Stimulated activated naive CD8-positive, alpha-beta T cell treated with anti-CD3 and anti-CD28 coated beads, Interleukin-15, amount 100 ng/mL, for 72 hours (primary cell): ENCODE data around the gene OSGIN1.

Source experiments
- ATAC-seq: fragments of 150-1000 bp; cut with Tn5 transposase; 2 replicates; pipeline ENCODE4 v1.10.0; 2021; ENCODE audit warnings: mild to moderate bottlenecking, moderate library complexity
- DNase-seq, 2 donors: peaks; one replicate each; pipeline ENCODE4 v3.0.0; 2021 to 2022
- H3K27ac Mint-ChIP-seq, 2 donors: one replicate each; pipeline ENCODE4 v1.8.0; 2022; ENCODE audit warnings: mild to moderate bottlenecking in 2 of 2, mixed read lengths in 2 of 2, moderate library complexity in 2 of 2
- H3K27me3 Mint-ChIP-seq: one replicate; pipeline ENCODE4 v1.8.0; 2022; ENCODE audit warnings: mixed read lengths
- H3K4me1 Mint-ChIP-seq: one replicate; pipeline ENCODE4 v1.8.0; 2022; ENCODE audit warnings: mild to moderate bottlenecking, mixed read lengths
- H3K4me3 Mint-ChIP-seq, 2 donors: one replicate each; pipeline ENCODE4 v1.8.0; 2022; ENCODE audit warnings: mild to moderate bottlenecking in 2 of 2, mixed read lengths in 2 of 2, moderate library complexity in 1 of 2
- H3K9me3 Mint-ChIP-seq, 2 donors: one replicate each; pipeline ENCODE4 v1.8.0; 2022; ENCODE audit warnings: mixed read lengths in 2 of 2

The OSGIN1 gene

GRCh38 chr16:83958137-83958845 is 5.3 kb downstream of the OSGIN1 start:
- DNase-seq (no peak), ATAC-seq (no peak)
- Mint-ChIP-seq H3K4me3 (no peak overlapping the region), H3K27ac (no peak overlapping the region), H3K9me3 (no peaks in the 10 kb centered on the region), H3K4me1 (peaks cover 20% of the 10 kb centered on the region), H3K27me3 (peaks cover 28% of the 10 kb centered on the region)

- Mint-ChIP-seq H3K9me3 (no peaks in the 10 kb centered on the region), H3K4me1 (peaks cover 12% of the 10 kb centered on the region), H3K27ac (no peak overlapping the region), H3K4me3 (no peak overlapping the region), H3K27me3 (peaks cover 24% of the 10 kb centered on the region)
- no peak for DNase-seq
- ATAC-seq, result no peak
Observed at GRCh38 chr16:83958846-83959565, 6.0 kb downstream of the OSGIN1 start.

GRCh38 chr16:83959656-83960434 is 6.8 kb downstream of the OSGIN1 start:
- Mint-ChIP-seq H3K4me1 (peaks cover 5% of the 10 kb centered on the region), H3K9me3 (no peaks in the 10 kb centered on the region), H3K27ac (no peak overlapping the region), H3K27me3 (peaks cover 15% of the 10 kb centered on the region), H3K4me3 (no peak overlapping the region)
- no peak for DNase-seq
- ATAC-seq, result no peak

- DNase-seq (no peak), ATAC-seq (no peak)
- Mint-ChIP-seq H3K4me3 (no peak overlapping the region), H3K4me1 (peaks cover 5% of the 10 kb centered on the region), H3K27me3 (peaks cover 7% of the 10 kb centered on the region), H3K27ac (no peak overlapping the region), H3K9me3 (no peaks in the 10 kb centered on the region)
Observed at GRCh38 chr16:83960521-83961249, 7.6 kb downstream of the OSGIN1 start.

GRCh38 chr16:83961591-83961990 is 8.6 kb downstream of the OSGIN1 start:
- no peak overlapping the region for H3K27ac Mint-ChIP-seq
- H3K4me1 Mint-ChIP-seq, result peaks cover 5% of the 10 kb centered on the region
- peak; percentile 10 for ATAC-seq
- H3K27me3 Mint-ChIP-seq, result no peaks in the 10 kb centered on the region
- no peaks in the 10 kb centered on the region for H3K9me3 Mint-ChIP-seq
- H3K4me3 Mint-ChIP-seq, result no peak overlapping the region
- no peak for DNase-seq

- DNase-seq, result no peak
- ATAC-seq, result no peak
- Mint-ChIP-seq H3K4me3 (no peak overlapping the region), H3K4me1 (peaks cover 6% of the 10 kb centered on the region), H3K27me3 (peaks cover 8% of the 10 kb centered on the region), H3K9me3 (no peaks in the 10 kb centered on the region), H3K27ac (no peak overlapping the region)
Observed at GRCh38 chr16:83963277-83964119, 10.5 kb downstream of the OSGIN1 start.

- H3K27ac Mint-ChIP-seq, result no peak overlapping the region
- ATAC-seq (peak; percentile 24), DNase-seq (no peak)
- H3K9me3 Mint-ChIP-seq, result no peaks in the 10 kb centered on the region
- H3K4me1 Mint-ChIP-seq, result peaks cover 14% of the 10 kb centered on the region
- peaks cover 20% of the 10 kb centered on the region for H3K27me3 Mint-ChIP-seq
- H3K4me3 Mint-ChIP-seq, result no peak overlapping the region
Observed at GRCh38 chr16:83964684-83965443, 11.8 kb downstream of the OSGIN1 start.

GRCh38 chr16:83965444-83966152 is 12.6 kb downstream of the OSGIN1 start:
- ATAC-seq (no peak), DNase-seq (no peak)
- peaks cover 17% of the 10 kb centered on the region for H3K4me1 Mint-ChIP-seq
- H3K9me3 Mint-ChIP-seq, result no peaks in the 10 kb centered on the region
- peaks cover 27% of the 10 kb centered on the region for H3K27me3 Mint-ChIP-seq
- no peak overlapping the region for H3K27ac Mint-ChIP-seq
- no peak overlapping the region for H3K4me3 Mint-ChIP-seq

- Mint-ChIP-seq H3K27me3 (peaks cover 33% of the 10 kb centered on the region), H3K4me1 (peaks cover 17% of the 10 kb centered on the region), H3K4me3 (no peak overlapping the region), H3K9me3 (no peaks in the 10 kb centered on the region), H3K27ac (no peak overlapping the region)
- ATAC-seq (no peak), DNase-seq (no peak)
Observed at GRCh38 chr16:83966153-83966696, 13.2 kb downstream of the OSGIN1 start.

GRCh38 chr16:83967091-83967490 is 14.1 kb downstream of the OSGIN1 start:
- no peaks in the 10 kb centered on the region for H3K9me3 Mint-ChIP-seq
- H3K27ac Mint-ChIP-seq, result no peak overlapping the region
- no peak for DNase-seq
- no peak overlapping the region for H3K4me3 Mint-ChIP-seq
- H3K4me1 Mint-ChIP-seq, result peaks cover 17% of the 10 kb centered on the region
- ATAC-seq, result no peak
- peaks cover 42% of the 10 kb centered on the region for H3K27me3 Mint-ChIP-seq

- DNase-seq, result peak; percentile 35 to 38
- peaks cover 46% of the 10 kb centered on the region for H3K27me3 Mint-ChIP-seq
- peaks cover 17% of the 10 kb centered on the region for H3K4me1 Mint-ChIP-seq
- H3K9me3 Mint-ChIP-seq, result no peaks in the 10 kb centered on the region
- peak within 1 kb of the TSS; percentile 67 for H3K4me3 Mint-ChIP-seq
- H3K27ac Mint-ChIP-seq, result no peak within 1 kb of the TSS
- ATAC-seq, result peak; percentile 35
Observed at GRCh38 chr16:83967838-83968305, 14.8 kb downstream of the OSGIN1 start, which contains the start of gene NECAB2. Gene NECAB2 (plus strand): TSS chr16:83968244. CDS start chr16:83968649, 405 bp downstream.

- DNase-seq (no peak), ATAC-seq (peak; percentile 34)
- Mint-ChIP-seq H3K4me1 (peaks cover 17% of the 10 kb centered on the region), H3K4me3 (peak overlapping the region in 1 of 2 donors; percentile 57), H3K27ac (no peak overlapping the region), H3K9me3 (no peaks in the 10 kb centered on the region), H3K27me3 (peaks cover 51% of the 10 kb centered on the region)
Observed at GRCh38 chr16:83968306-83968851, 15.3 kb downstream of the OSGIN1 start.
